CD4-positive, alpha-beta T cell treated with Interleukin-21 for 1 hour (primary cell): ENCODE measurements around the gene CCDC146.
A peak's percentile ranks its signal among the peaks of the same experiment; 100 is the strongest.
"Not testable (repeated sequence)": the region's sequence is repeated elsewhere in the genome, so short reads cannot be mapped to it uniquely, and the experiment has no call there.

Source experiments
- DNase-seq: peaks from one replicate; pipeline ENCODE4 v3.0.0-alpha.2; 2020

Gene CCDC146

GRCh38 chr7:77306231-77307067 lies 184.0 kb downstream of the CCDC146 start:
- DNase-seq = no peak

DNA sequence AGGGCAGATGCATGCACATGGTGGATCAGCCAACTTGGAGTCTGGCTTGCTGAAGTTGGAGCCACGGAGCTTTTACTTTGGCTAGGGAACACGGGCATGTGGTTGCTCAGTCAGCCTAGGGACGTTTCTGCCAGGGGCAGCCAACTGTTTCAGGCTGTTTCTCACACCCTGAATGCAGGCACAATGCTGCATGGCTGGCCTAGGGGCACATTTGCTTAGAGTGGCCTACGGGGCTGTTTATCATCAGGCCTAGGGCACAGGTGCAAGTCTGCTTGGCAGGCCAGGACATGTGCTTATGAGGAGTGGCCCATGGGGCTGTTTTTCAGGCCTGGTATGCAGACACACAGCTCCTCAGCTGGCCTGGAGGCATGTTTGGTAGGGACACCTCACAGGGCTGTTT lies 186.4 kb downstream of the CCDC146 start:
- DNase-seq = no peak

DNA sequence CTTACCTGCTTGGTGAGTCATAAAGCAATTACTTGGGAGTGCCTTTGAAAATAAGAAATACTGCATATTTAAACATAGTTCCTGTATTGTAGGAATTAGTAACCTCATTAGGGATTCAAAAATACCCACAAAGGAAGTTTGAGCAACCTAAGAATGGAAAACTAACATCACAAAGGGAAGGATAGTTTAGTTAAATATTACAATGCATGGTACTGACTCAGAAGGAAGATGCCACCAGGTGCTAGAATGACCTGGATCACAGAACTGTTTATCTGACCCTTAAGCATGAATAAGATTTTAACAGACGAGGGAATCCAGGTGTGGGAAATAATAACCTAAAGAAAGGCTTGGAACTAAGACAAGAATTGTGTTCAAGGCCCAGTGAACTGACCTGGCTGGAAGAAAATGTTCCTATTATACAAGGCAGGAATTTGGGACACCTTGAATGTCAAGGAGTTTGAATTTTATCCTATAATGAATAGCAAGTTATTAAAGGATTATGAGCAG lies 187.4 kb downstream of the CCDC146 start:
- DNase-seq = no peak

- DNase-seq = no peak
These were observed 188.6 kb downstream of the CCDC146 start for GRCh38 chr7:77310982-77311381.

DNA sequence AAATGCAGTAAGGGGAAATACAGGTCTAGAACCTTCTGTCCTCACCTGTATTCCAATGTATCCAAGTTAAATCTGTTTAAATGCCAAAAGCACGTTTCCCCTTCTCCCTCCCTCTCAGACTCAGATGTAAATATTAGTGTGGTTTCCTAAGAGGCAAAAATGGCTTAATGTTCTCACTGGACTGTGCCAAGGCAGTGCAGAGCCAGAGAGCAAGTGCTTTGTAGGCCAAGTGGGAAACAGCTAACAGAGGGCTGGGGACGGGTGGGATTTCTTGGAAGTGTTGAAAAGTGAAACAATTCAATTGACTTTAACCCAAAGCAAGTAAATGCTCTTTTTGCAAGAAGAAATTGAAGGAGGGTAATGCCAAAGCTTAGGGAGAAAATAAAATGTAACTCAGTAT lies 190.7 kb downstream of the CCDC146 start:
- DNase-seq = no peak

DNA sequence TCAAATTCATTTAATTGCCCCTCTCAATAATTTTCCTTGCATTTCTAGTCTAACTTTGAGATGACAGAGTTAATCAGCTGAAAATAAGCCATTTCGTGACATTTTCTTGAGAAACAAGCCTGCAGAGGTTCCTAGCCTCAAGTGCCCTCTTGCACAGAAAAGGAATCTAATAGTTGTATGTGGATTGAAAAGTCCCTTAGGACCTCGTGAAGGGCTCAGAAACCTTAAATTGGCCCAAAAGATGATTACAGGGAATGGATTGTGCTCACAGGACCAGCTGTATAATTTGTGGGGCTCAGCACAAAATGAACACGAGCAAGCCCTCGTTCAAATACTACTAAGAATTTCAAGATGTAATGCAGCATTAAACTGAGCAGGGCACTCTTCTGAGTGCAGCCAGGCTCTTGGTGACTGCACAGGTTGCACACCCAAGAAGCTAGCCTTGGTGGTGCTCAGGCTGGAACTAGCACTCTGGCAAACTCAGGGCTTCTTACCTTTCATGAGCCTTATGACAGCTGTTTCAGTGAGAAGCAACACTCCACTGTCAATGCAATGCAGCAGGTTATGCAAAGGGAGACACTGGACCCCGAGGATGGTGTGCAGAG lies 191.6 kb downstream of the CCDC146 start:
- no peak for DNase-seq

DNA sequence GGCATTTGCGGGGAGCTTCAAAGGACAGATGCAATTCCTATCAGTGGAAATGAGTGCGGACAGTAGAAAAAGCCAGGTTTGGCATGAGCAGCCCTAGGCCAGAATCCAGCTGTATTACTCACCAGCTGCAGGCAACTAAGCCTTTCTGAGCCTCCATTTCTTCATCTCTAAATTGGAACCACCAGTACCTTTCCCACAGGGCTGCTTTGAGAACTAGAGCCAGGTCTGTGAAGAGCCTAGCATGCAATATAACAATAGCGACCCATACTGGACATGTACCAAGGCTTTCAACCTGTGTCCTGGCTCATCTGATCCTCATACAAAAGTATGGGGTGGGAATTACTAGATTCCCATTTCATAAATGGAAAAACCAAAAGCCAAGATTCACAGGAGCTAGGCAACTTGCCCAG lies 192.8 kb downstream of the CCDC146 start:
- no peak for DNase-seq

GRCh38 chr7:77316219-77316978 lies 194.0 kb downstream of the CCDC146 start:
- no peak for DNase-seq

GRCh38 chr7:77318019-77318418 lies 195.6 kb downstream of the CCDC146 start:
- no peak for DNase-seq

DNA sequence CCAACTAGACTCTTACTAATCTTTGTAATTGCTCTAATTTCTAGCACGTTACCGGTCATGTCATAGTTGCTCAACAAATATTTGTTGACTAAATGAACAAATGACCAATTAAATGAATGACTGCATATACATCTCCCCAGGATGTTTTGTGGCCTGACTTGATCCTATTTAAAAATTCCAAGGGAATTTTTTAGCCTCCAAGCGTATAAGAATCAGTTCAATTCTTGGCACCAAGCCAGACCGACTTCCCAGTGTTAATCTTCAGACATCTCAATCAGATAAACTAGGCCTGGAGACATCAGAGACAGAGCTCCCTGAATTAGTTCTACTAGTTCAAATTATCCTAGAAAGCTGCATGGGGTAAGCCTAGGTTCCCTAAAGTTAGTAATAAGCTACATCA lies 197.7 kb downstream of the CCDC146 start:
- DNase-seq = no peak

GRCh38 chr7:77320714-77321113 lies 198.3 kb downstream of the CCDC146 start:
- DNase-seq = no peak

DNA sequence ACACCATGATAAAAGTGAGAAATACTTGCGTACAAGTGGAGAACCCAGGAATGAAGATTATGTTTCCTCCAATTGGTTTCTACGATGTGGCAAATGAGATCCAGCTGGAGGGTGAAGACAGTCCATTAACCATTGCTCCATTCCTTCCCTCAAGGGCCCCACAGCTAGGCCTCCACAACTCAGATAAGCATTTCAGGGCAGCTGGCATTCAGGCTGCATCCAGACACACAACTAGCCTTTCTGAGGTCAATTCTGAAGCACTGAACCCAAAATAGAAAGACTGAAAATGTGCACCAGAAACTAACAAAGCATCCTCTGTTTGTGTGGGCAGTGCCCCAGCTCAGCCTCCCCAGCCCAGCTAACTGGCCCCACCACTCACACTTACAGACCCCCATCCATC lies 198.9 kb downstream of the CCDC146 start:
- DNase-seq = no peak

GRCh38 chr7:77326131-77326530 lies 203.7 kb downstream of the CCDC146 start:
- no peak for DNase-seq

- DNase-seq = no peak
These were observed 204.9 kb downstream of the CCDC146 start for GRCh38 chr7:77327067-77327931.

DNA sequence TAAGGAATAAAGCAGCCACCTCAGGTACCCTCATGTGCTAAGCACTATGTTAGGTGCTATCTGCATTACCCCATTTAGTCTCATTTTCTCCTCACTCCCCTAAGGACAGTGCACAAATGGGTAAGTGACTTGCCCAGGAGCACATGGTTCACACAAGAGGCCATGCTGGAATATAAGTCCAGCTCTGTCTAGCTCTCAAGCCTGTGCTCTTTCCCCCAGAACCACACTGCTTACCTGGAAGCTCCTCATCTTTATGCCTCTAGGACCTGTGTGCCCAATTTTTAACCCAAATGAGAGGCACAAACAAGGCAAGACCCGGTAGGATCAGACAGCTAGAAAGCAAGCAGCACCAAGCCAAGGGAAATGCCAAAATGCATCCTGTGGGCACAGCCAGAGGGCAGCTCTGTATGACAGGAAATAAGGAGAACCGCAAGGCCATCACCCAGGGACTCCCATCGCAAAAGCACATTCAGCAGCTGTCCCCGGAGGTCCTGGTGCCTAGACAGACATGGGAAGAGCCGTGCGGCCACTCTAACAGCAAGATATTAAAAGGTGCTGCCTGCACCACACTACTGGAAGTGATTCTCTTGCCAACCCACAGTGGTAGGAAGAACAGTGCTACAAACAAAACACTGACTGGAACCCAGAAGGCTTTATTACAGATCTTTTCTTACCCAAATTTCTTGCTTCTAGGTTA lies 205.7 kb downstream of the CCDC146 start:
- DNase-seq = peak; percentile 40

- DNase-seq = no peak
These were observed 206.3 kb downstream of the CCDC146 start for GRCh38 chr7:77328669-77329068.

GRCh38 chr7:77329466-77330168 lies 207.2 kb downstream of the CCDC146 start:
- DNase-seq = no peak

DNA sequence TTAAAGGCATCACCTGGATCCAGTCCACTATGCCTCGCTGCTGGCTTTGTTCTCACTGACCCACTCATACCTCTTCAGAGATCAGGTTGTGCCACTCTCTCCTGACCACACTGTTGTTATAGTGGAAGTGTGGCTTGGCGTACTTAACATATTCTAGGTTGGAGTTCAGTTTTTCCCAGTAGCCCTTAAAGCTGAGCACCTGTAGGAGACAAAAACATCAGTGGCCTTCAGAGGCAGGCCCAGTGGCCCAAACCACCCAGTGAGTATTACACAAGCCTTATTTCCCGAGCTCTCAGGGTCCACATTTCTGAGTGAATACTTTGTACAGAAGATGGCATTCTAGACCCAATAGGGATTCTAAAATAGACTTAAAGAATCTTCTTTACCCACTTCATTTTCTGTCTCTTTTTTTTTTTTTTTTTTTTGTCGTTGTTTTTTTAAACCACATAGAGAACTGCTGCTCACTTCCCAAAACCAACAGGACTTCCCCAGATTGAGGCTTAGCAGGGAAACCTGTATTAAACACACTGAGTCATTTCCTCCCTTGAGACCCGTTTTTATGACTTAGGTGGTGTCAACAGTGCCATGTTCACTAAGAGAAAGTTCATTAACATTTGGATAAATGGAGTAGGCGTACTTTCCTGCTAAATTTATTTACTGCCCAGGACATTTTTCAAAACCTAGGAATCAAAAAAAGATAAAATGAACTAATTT lies 207.9 kb downstream of the CCDC146 start:
- peak; percentile 43 for DNase-seq

DNA sequence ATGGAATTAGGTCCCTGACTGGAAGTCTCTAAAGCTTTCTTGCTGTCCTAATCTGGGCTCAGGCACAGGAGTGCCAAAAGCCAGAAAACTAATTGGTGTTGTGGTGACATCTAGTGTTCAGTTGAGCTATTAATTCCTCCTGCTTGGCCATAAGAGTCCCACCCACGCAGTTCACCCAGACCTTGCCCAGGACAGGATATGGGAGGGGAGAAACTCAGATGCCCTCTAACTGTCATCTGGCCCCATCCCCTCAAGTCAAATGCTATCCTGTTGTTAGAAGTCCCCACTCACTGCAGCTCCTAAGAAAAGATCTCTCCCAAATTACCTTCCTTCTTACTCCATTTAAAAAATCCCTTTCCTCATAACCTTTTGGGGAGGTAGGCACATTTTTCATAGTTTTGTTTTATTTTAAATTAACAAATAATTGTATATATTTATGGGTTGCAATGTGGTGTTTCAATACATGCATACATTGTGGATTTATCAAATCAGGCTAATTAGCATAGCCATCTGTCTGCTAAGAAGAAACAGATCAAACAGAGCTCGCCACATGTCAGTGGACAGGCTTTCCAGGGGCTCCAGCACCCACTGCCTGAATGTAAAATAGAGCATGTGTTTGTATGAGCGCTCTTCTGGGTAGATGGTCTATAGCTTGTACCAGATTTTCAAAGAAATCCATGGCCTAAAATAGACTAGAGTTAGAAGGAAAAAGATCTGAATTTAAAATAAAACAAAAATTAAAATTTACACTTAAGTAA lies 209.7 kb downstream of the CCDC146 start:
- DNase-seq = peak; percentile 77

DNA sequence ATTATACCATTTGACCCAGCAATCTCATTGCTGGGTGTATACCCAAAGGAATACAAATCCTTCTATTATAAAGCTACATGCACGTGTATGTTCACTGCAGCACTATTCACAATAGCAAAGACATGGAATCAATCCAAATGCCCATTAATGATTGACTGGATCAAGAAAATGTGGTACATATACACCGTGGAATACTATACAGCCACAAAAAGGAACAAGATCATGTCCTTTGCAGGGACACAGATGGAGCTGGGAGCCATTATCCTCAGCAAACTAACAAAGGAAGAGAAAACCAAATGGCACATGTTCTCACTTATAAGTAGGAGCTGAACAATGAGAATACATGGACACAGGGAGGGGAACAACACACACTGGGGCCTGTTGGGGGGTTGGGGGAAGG lies 211.6 kb downstream of the CCDC146 start:
- not testable (repeated sequence) for DNase-seq
